ENCODE measurements around the gene FGF18.

DNA sequence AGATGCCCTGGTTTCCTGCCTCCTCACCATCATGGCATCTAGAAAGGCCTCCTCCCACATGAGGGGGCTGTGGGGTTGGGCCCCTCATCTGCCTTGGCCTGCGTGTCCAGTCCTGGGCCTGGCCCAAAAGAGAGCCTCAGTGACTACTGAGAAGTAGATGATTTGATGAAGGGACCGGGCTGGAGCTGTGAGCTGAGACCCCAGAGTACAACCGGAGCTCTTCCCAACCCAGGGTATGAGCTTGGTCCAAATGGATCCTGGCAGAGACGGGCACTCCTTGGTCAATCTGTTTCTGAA lies 62.9 kb downstream of the FGF18 start:
- TF ChIP-seq POLR2A (IDR thresholded peaks at IDR 0.05; ENCODE audit: low read depth, low read length) (no peak), SIX5 (IDR thresholded peaks at IDR 0.05; ENCODE audit: low read depth, low read length, severe bottlenecking) (no peak)
